SU-DHL-6 (cell line): ENCODE measurements around the gene THSD4.

Experiments
- H2AFZ ChIP-seq: fragments of 200-600 bp; sonication (generic); 2 replicates; pipeline ENCODE4 v1.6.1; 2014; ENCODE audit warnings: low read depth, mild to moderate bottlenecking, moderate library complexity, mixed read lengths, antibody characterized with exemption, low read length; ENCODE audit not compliant: severe bottlenecking
- H3F3A ChIP-seq: fragments of 200-600 bp; shearing (Covaris generic); 2 replicates; pipeline ENCODE4 v1.6.0; 2016; ENCODE audit warnings: antibody characterized with exemption, mild to moderate bottlenecking; ENCODE audit not compliant: insufficient read depth
- H3K27ac ChIP-seq: fragments of 200-600 bp; sonication (generic); 2 replicates; pipeline ENCODE4 v1.5.1; 2016; ENCODE audit warnings: low read depth, mild to moderate bottlenecking, low read length, moderate library complexity, mixed read lengths
- H3K27me3 ChIP-seq: fragments of 200-600 bp; sonication (generic), shearing (Covaris generic); 2 replicates; pipeline ENCODE4 v1.6.0; 2014; ENCODE audit warnings: mild to moderate bottlenecking, low read length
- H3K36me3 ChIP-seq: fragments of 200-600 bp; sonication (generic); 2 replicates; pipeline ENCODE4 v1.6.1; 2014; ENCODE audit warnings: mild to moderate bottlenecking, low read length, mixed read lengths
- H3K4me2 ChIP-seq: fragments of 300-600, 200-600 bp; shearing (Covaris generic), sonication (generic); 2 replicates; pipeline ENCODE4 v1.6.0; 2014; ENCODE audit warnings: low read length, low read depth, mild to moderate bottlenecking; ENCODE audit not compliant: poor library complexity, severe bottlenecking
- H3K4me3 ChIP-seq: fragments of 200-600 bp; sonication (generic); 2 replicates; pipeline ENCODE4 v1.5.1; 2014; ENCODE audit warnings: antibody characterized with exemption, low read length, mild to moderate bottlenecking, mixed read lengths; ENCODE audit not compliant: insufficient read depth, poor library complexity, severe bottlenecking
- H3K79me2 ChIP-seq: fragments of 200-600 bp; sonication (generic); 2 replicates; pipeline ENCODE4 v1.6.1; 2014; ENCODE audit warnings: mild to moderate bottlenecking, low read length, moderate library complexity; ENCODE audit not compliant: insufficient read depth
- H3K9ac ChIP-seq: fragments of 200-600 bp; sonication (generic); 2 replicates; pipeline ENCODE4 v1.7.0; 2014; ENCODE audit warnings: mild to moderate bottlenecking, low read length
- H3K9me2 ChIP-seq: fragments of 200-600 bp; sonication (generic); replicated peaks from 2 replicates; pipeline ENCODE4 v1.6.1; 2014; ENCODE audit warnings: low read length; ENCODE audit not compliant: insufficient read depth
- H3K9me3 ChIP-seq: fragments of 200-600 bp; sonication (generic); 2 replicates; pipeline ENCODE4 v1.6.1; 2014; ENCODE audit warnings: low read length, mixed read lengths; ENCODE audit not compliant: insufficient read depth
- H4K20me1 ChIP-seq: fragments of 200-600 bp; sonication (generic); 2 replicates; pipeline ENCODE4 v1.6.1; 2014; ENCODE audit warnings: low read depth, mild to moderate bottlenecking, antibody characterized with exemption, low read length, moderate library complexity, mixed read lengths
- CTCF ChIP-seq: fragments of 200-600 bp; sonication (generic); IDR thresholded peaks from one replicate; pipeline ENCODE4 v1.5.1; 2017; ENCODE audit warnings: antibody characterized with exemption, mild to moderate bottlenecking, low read length, moderate library complexity; ENCODE audit not compliant: insufficient read depth, poor library complexity, severe bottlenecking
- EZH2phosphoT487 ChIP-seq: fragments of 200-600 bp; sonication (generic), shearing (Covaris generic); conservative IDR thresholded peaks from 2 replicates; pipeline ENCODE4 v1.6.1; 2018; ENCODE audit warnings: mild to moderate bottlenecking, antibody characterized with exemption, low read length, moderate library complexity, mixed read lengths

The THSD4 gene

GRCh38 chr15:71575474-71576045 lies 460.3 kb downstream of the THSD4 start:
- Histone ChIP-seq H3K27ac (no peak overlapping the region), H3K9me3 (no peaks in the 10 kb centered on the region), H4K20me1 (no peaks in the 10 kb centered on the region), H3K4me2 (no peak overlapping the region), H3K9me2 (no peaks in the 10 kb centered on the region), H3F3A (no peaks in the 10 kb centered on the region), H3K9ac (no peak overlapping the region), H3K27me3 (no peaks in the 10 kb centered on the region), H3K36me3 (no peaks in the 10 kb centered on the region), H2AFZ (no peak overlapping the region), H3K79me2 (no peaks in the 10 kb centered on the region), H3K4me3 (no peak overlapping the region)
- TF ChIP-seq EZH2phosphoT487 = no peak
- no peak for TF ChIP-seq CTCF

- TF ChIP-seq CTCF = no peak
- no peak for TF ChIP-seq EZH2phosphoT487
- no peak overlapping the region for H3K4me2 ChIP-seq
- no peak overlapping the region for H2AFZ ChIP-seq
- no peaks in the 10 kb centered on the region for H3F3A ChIP-seq
- no peak overlapping the region for H3K27ac ChIP-seq
- H3K9me3 ChIP-seq = no peaks in the 10 kb centered on the region
- no peaks in the 10 kb centered on the region for H3K79me2 ChIP-seq
- no peaks in the 10 kb centered on the region for H3K9me2 ChIP-seq
- no peaks in the 10 kb centered on the region for H3K27me3 ChIP-seq
- no peaks in the 10 kb centered on the region for H4K20me1 ChIP-seq
- no peaks in the 10 kb centered on the region for H3K36me3 ChIP-seq
- no peak overlapping the region for H3K4me3 ChIP-seq
- H3K9ac ChIP-seq = no peak overlapping the region
These were observed 461.8 kb downstream of the THSD4 start for GRCh38 chr15:71577071-71577470.

GRCh38 chr15:71581398-71581930 lies 466.2 kb downstream of the THSD4 start:
- Histone ChIP-seq H3K27ac (no peak overlapping the region), H2AFZ (no peak overlapping the region), H3K9ac (no peak overlapping the region), H3F3A (no peaks in the 10 kb centered on the region), H3K27me3 (no peaks in the 10 kb centered on the region), H3K4me3 (no peak overlapping the region), H3K9me3 (peaks cover 5% of the 10 kb centered on the region; the same call in 1 of the 2 replicates), H3K36me3 (no peaks in the 10 kb centered on the region), H3K9me2 (no peaks in the 10 kb centered on the region), H3K79me2 (no peaks in the 10 kb centered on the region), H4K20me1 (no peaks in the 10 kb centered on the region), H3K4me2 (no peak overlapping the region)
- TF ChIP-seq CTCF = no peak
- no peak for TF ChIP-seq EZH2phosphoT487
